Rectal smooth muscle tissue (tissue), 1 donor: ENCODE measurements around the gene C19orf47.

Experiments
- H3K27ac ChIP-seq: one replicate; pipeline ENCODE4 v1.7.0; 2013; ENCODE audit warnings: low read depth, low read length, inconsistent platforms
- H3K27me3 ChIP-seq: one replicate; pipeline ENCODE4 v1.7.0; 2013; ENCODE audit warnings: low read length; ENCODE audit not compliant: control insufficient read depth, insufficient read depth
- H3K36me3 ChIP-seq: one replicate; pipeline ENCODE4 v1.7.0; 2013; ENCODE audit warnings: low read length; ENCODE audit not compliant: control insufficient read depth, insufficient read depth
- H3K4me1 ChIP-seq: one replicate; pipeline ENCODE4 v1.7.0; 2013; ENCODE audit warnings: low read length; ENCODE audit not compliant: control insufficient read depth, insufficient read depth
- H3K4me3 ChIP-seq: one replicate; pipeline ENCODE4 v1.7.0; 2013; ENCODE audit warnings: low read length
- H3K9ac ChIP-seq: one replicate; pipeline ENCODE4 v1.7.0; 2013; ENCODE audit warnings: low read length

C19orf47 gene

DNA sequence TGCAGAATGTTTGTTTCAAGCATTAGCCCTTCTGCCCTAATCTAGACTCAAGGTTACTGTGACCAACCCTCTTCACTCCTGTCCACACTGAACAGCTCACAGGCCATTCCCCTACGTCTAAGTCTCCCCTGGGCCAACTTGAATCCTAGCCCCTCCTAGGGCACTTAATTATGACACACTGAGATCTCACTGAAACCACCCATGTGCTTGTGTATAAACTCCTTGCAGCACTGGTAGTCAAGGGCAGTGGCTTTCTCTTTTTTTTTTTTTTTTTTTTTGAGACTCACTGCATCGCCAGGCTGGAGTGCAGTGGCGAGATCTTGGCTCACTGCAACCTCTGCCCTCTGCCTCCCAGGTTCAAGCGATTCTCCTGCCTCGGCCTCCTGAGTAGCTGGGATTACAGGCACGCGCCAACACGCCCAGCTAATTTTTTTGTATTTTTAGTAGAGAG is 61.2 kb downstream of the C19orf47 start:
- H3K4me1 ChIP-seq: peaks cover 22% of the 10 kb centered on the region
- H3K36me3 ChIP-seq: no peaks in the 10 kb centered on the region
- no peak overlapping the region for H3K4me3 ChIP-seq
- no peaks in the 10 kb centered on the region for H3K27me3 ChIP-seq
- H3K9ac ChIP-seq: no peak overlapping the region
- H3K27ac ChIP-seq: peak overlapping the region; percentile 10

GRCh38 chr19:40286235-40286970 is 61.8 kb downstream of the C19orf47 start:
- peak overlapping the region; percentile 94 for H3K27ac ChIP-seq
- H3K4me3 ChIP-seq: peak overlapping the region; percentile 65
- peaks cover 22% of the 10 kb centered on the region for H3K4me1 ChIP-seq
- H3K36me3 ChIP-seq: no peaks in the 10 kb centered on the region
- H3K9ac ChIP-seq: no peak overlapping the region
- H3K27me3 ChIP-seq: no peaks in the 10 kb centered on the region

DNA sequence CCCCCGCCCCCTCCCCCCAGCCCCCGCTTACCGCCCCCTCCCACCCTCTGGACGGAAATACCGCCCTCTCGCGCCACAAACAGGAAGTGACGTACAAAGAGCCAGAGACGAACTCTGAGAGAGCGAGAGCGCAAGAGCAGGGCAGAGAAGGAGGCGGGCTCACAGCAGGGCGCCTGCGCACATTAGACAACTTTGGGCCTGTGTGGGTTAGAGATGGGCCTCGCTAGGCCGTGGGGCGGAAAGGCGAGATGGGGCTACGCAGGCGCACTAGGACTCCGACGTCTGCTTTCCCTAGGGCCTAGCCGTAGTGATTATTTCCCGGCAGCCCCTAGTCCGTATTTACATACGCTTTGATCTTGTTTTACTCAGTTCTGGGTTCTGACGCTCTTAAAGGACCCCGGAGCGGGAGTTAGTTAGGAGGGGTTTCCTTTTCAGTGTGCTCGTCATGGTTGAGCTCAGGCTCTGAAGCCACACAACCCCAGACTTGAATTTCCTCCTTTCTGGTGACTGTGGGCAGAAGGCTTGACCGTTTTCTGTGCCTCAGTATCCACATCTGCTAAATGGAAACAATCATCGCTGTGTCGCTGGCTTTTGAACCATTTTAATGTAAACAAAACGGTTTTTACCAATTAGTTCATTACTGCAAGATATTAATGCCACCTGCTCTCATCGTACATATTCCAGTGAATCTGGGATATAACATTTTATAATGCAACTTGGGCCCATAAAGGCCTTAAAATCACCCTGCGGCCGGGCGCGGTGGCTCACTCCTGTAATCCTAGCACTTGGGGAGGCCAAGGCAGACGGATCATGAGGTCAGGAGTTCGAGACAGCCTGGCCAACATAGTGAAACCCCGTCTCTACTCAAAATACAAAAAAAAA is 62.6 kb downstream of the C19orf47 start:
- Histone ChIP-seq H3K4me1 (peaks cover 27% of the 10 kb centered on the region), H3K27ac (peak overlapping the region; percentile 94), H3K27me3 (no peaks in the 10 kb centered on the region), H3K4me3 (peak overlapping the region; percentile 94), H3K36me3 (no peaks in the 10 kb centered on the region), H3K9ac (peak overlapping the region; percentile 53)

- peak within 1 kb of the TSS; percentile 94 for H3K9ac ChIP-seq
- peaks cover 35% of the 10 kb centered on the region for H3K4me1 ChIP-seq
- H3K36me3 ChIP-seq: no peaks in the 10 kb centered on the region
- H3K4me3 ChIP-seq: peak within 1 kb of the TSS; percentile 94
- peak within 1 kb of the TSS; percentile 94 for H3K27ac ChIP-seq
- H3K27me3 ChIP-seq: no peaks in the 10 kb centered on the region
Measured at GRCh38 chr19:40284501-40285352, 63.5 kb downstream of the C19orf47 start, which contains the start of gene AKT2. AKT2 (minus strand) TSS chr19:40285345; CDS start chr19:40265267, 20,078 bp downstream.

- no peaks in the 10 kb centered on the region for H3K27me3 ChIP-seq
- H3K4me3 ChIP-seq: peak overlapping the region; percentile 94
- H3K36me3 ChIP-seq: no peaks in the 10 kb centered on the region
- H3K9ac ChIP-seq: peak overlapping the region; percentile 66
- peak overlapping the region; percentile 94 for H3K27ac ChIP-seq
- H3K4me1 ChIP-seq: peaks cover 39% of the 10 kb centered on the region
Measured at GRCh38 chr19:40284251-40284500, 64.0 kb downstream of the C19orf47 start.

GRCh38 chr19:40283414-40284250 is 64.6 kb downstream of the C19orf47 start:
- Histone ChIP-seq H3K36me3 (no peaks in the 10 kb centered on the region), H3K9ac (no peak overlapping the region), H3K27me3 (no peaks in the 10 kb centered on the region), H3K4me1 (peaks cover 39% of the 10 kb centered on the region), H3K4me3 (peak overlapping the region; percentile 94), H3K27ac (peak overlapping the region; percentile 94)

DNA sequence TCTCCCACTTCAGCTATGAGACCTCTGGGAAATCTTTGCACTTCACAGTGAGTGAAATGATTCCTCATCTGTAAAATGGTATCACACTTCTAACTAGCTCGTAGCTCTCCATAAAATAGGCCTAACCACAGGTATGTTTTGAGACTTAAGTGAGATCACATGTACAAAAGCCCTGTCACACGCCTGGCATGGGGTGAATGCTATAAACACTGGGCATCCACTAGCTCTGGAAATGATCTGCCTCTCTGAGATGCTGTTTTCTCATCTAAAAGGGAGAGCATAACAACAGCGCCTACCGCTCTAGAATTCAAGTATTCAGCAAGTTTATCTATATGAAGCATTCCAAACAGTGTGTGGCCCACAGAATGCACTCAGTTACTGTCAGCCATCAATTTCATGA is 65.3 kb downstream of the C19orf47 start:
- no peak overlapping the region for H3K4me3 ChIP-seq
- H3K27ac ChIP-seq: no peak overlapping the region
- peaks cover 39% of the 10 kb centered on the region for H3K4me1 ChIP-seq
- no peaks in the 10 kb centered on the region for H3K27me3 ChIP-seq
- no peaks in the 10 kb centered on the region for H3K36me3 ChIP-seq
- no peak overlapping the region for H3K9ac ChIP-seq

- Histone ChIP-seq H3K27me3 (no peaks in the 10 kb centered on the region), H3K27ac (no peak overlapping the region), H3K36me3 (no peaks in the 10 kb centered on the region), H3K9ac (no peak overlapping the region), H3K4me3 (no peak overlapping the region), H3K4me1 (peaks cover 39% of the 10 kb centered on the region)
Measured at GRCh38 chr19:40282209-40282580, 66.0 kb downstream of the C19orf47 start.

DNA sequence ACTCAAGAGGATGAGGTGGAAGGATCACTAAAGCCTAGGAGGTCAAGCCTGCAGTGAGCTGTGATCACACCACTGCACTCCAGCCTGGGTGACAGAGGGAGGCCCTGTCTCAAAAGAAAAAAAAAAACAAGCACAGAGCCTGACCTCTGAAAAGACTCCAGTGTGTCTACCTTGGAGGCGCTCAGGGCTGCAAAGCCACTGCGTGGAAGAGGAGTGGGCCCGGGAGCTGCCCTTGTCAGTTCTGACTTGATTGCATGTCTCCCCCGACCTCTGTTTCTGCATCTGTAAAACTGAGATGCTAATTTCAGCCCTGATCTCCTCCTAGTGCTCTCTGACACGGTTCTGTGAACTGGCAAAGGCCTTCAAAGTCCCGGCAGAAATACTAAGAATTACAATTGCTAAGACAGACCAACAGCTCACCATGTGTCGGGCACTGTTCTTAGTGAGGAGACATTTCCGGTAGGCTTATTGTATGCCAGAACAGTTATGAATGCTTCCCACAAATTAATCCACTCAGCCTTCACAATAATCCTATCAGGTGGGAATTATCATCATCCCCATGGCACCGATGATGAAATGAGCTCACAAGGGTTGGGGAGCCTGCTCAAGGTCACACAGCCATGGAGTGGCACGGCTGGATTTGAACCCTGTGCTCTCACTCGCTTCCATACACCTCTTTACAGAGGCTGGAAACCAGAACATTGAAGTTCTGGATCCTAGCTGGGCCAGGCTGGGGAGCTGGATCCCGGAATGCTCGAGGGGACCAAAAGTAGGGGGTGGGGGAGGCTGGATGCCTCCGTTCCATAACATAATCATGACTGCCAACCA is 66.6 kb downstream of the C19orf47 start:
- H3K27me3 ChIP-seq: no peaks in the 10 kb centered on the region
- H3K36me3 ChIP-seq: no peaks in the 10 kb centered on the region
- no peak overlapping the region for H3K4me3 ChIP-seq
- no peak overlapping the region for H3K27ac ChIP-seq
- no peak overlapping the region for H3K9ac ChIP-seq
- peaks cover 39% of the 10 kb centered on the region for H3K4me1 ChIP-seq

GRCh38 chr19:40280608-40281221 is 67.5 kb downstream of the C19orf47 start:
- Histone ChIP-seq H3K4me3 (peak overlapping the region; percentile 50), H3K27ac (no peak overlapping the region), H3K4me1 (peaks cover 37% of the 10 kb centered on the region), H3K36me3 (no peaks in the 10 kb centered on the region), H3K27me3 (no peaks in the 10 kb centered on the region), H3K9ac (peak overlapping the region; percentile 3)
